Bronchial epithelial cell (primary cell): ENCODE measurements around the gene IBSP. TPM values are rescaled to one million over a fixed set of nuclear protein-coding genes. Genes with fewer than 3 reads are reported as not detected.

Source experiments
- DNase-seq: peaks from one replicate; pipeline ENCODE4 v3.0.0-alpha.2; 2010; ENCODE audit warnings: low read depth
- FAIRE-seq: peaks from 2 replicates; lab custom pipeline; 2011; peaks lifted over from hg19 to GRCh38; lab: Jason Lieb, UNC
- H3K27me3 ChIP-seq: 2 replicates; pipeline ENCODE4 v1.5.1; 2011; ENCODE audit warnings: low read length; ENCODE audit not compliant: control insufficient read depth, insufficient read depth
- H3K36me3 ChIP-seq: 2 replicates; pipeline ENCODE4 v1.5.1; 2011; ENCODE audit warnings: low read length; ENCODE audit not compliant: control insufficient read depth, insufficient read depth
- H3K4me3 ChIP-seq: 2 replicates; pipeline ENCODE4 v1.5.1; 2011; ENCODE audit warnings: mild to moderate bottlenecking, low read depth, low read length, control low read depth
- CTCF ChIP-seq: IDR thresholded peaks from 2 replicates; pipeline ENCODE4 v1.5.1; 2011; ENCODE audit warnings: mild to moderate bottlenecking, moderate library complexity, low read length, control low read depth, inconsistent platforms; ENCODE audit not compliant: insufficient read depth, severe bottlenecking
- total RNA-seq: library from RNA; depleted of rRNA; stranded (reverse); fragments of >200 nt; gene quantifications from 2 replicates; pipeline ENCODE4 v1.2.1, GENCODE V29; 2014

IBSP gene
- total RNA-seq, 1 donor from 2014 or later: not detected

- no peak for TF ChIP-seq CTCF
- no peak for FAIRE-seq
- Histone ChIP-seq H3K4me3 (no peak overlapping the region), H3K27me3 (no peaks in the 10 kb centered on the region), H3K36me3 (no peaks in the 10 kb centered on the region)
- no peak for DNase-seq
Observed at GRCh38 chr4:87853891-87854290, 54.5 kb downstream of the IBSP start.

- no peak for DNase-seq
- no peak for FAIRE-seq
Observed at GRCh38 chr4:87855559-87855958, 56.2 kb downstream of the IBSP start.

GRCh38 chr4:87856816-87857215, 57.5 kb downstream of the IBSP start:
- DNase-seq (peak; percentile 17), FAIRE-seq (no peak)

More at GRCh38 chr4:87855559-87855958, 56.2 kb downstream of the IBSP start:
- H3K27me3 ChIP-seq: no peaks in the 10 kb centered on the region
- no peak overlapping the region for H3K4me3 ChIP-seq
- no peak for TF ChIP-seq CTCF
- H3K36me3 ChIP-seq: no peaks in the 10 kb centered on the region

GRCh38 chr4:87857789-87858188, 58.4 kb downstream of the IBSP start:
- no peak for FAIRE-seq

More at GRCh38 chr4:87856816-87857215, 57.5 kb downstream of the IBSP start:
- no peaks in the 10 kb centered on the region for H3K27me3 ChIP-seq
- H3K4me3 ChIP-seq: no peak overlapping the region
- no peaks in the 10 kb centered on the region for H3K36me3 ChIP-seq
- TF ChIP-seq CTCF: no peak

More at GRCh38 chr4:87857789-87858188, 58.4 kb downstream of the IBSP start:
- Histone ChIP-seq H3K4me3 (no peak overlapping the region), H3K27me3 (no peaks in the 10 kb centered on the region), H3K36me3 (no peaks in the 10 kb centered on the region)
- TF ChIP-seq CTCF: no peak
- no peak for DNase-seq

Other genes with a start within 250 kb of the IBSP start
- gene DSPP, start 191.0 kb upstream of the IBSP start, total RNA-seq: not detected in 2 replicates
- gene DMP1, start 149.3 kb upstream of the IBSP start, total RNA-seq: not detected in 2 replicates
- gene MEPE, start 33.4 kb downstream of the IBSP start, total RNA-seq: not detected in 2 replicates
- not detected in 2 replicates for gene SPP1, start 176.2 kb downstream of the IBSP start, total RNA-seq
- gene PKD2, start 208.1 kb downstream of the IBSP start, total RNA-seq: 12.4 and 22.3 TPM in 2 replicates